ENCODE data around the gene RAB7B.
A peak's percentile ranks its signal among the peaks of the same experiment; 100 is the strongest.
"Not testable (repeated sequence)": the region's sequence is repeated elsewhere in the genome, so short reads cannot be mapped to it uniquely, and the experiment has no call there.

RAB7B gene

DNA sequence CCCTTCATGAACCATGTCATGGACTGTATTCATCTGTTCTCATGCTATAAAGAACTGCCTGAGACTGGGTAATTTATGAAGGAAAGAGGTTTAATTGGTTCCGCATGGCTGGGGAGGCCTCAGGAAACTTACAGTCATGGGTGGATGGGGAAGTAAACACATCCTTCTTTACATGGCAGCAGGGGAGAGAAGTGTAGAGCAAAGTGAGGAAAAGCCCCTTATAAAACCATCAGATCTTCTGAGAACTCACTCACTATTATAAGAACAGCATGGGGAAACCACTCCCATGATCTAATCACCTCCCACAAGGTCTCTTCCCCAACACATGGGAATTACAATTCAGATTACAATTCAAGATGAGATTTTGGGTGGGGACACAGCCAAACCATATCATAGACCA is 6.6 kb downstream of the RAB7B start:
- not testable (repeated sequence) for DNase-seq (ENCODE audit: low read depth)

DNA sequence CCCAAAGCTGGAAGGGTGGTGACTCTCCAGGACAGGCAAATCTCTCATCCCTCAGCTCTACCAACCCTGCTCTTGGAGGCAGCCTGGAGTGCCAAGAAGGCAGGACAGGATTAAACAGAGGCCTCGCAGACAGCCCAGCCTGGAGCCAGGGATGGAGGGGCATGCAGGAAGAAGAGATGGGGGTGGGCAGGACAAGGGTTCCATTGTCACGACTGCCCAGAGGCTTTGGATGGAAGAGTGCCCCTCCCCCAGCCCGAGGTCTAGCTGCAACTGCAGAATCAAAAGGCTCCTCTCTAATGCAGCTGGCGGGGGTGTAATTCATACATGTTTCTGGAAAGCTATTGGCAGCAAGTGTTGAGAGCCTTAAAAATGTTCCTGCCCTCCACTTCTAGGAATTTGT is 8.8 kb downstream of the RAB7B start:
- DNase-seq (ENCODE audit: low read depth) = no peak

DNA sequence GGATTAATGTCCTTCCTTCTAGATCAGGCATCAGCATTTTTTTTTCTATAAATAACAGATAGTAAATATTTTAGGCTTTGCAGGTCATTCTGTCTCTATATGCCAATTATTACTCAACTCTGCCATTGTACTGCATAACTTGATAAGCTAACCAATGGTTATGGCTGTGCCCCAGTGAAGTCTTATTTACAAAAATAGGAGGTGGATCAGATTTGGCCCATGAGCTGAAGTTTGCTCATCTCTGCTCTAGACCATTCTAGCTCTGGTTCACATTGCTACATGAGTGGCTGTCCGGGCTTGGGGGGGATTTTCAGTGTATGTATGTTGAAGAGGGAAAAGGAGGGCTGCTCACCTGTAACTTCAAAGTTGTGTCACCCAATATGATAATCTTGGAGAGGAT is 10.1 kb downstream of the RAB7B start:
- DNase-seq (ENCODE audit: low read depth) = no peak

DNA sequence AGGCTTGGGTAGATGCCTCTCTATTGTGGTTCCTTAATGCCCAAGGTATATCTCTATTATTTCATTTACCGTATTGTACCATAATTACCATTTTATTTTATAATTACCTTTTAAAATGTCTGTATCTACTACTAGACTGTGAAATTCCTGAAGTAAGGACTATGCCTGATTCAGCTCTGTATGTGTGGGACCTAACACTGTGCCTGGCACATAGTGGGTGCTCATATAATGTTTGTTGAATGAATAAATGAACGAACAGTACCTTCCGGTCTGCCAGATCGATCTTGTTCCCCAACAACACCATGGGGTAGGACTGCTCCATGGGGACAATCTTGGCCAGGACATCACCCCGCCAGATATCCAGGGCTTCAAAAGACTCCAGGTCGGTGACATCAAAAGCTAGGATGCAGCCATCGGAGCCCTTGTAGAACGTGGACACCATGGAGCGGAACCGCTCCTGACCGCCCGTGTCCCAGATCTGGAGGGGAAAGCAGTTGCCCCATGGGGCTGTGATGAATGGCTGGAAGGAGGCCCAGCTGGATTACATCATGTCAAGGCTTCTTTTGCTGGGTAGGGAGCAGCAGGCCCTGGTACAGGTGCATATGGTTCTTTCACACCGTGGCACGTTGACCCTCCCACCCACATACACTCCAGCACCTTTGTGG is 10.8 kb downstream of the RAB7B start:
- DNase-seq (ENCODE audit: low read depth) = no peak

DNA sequence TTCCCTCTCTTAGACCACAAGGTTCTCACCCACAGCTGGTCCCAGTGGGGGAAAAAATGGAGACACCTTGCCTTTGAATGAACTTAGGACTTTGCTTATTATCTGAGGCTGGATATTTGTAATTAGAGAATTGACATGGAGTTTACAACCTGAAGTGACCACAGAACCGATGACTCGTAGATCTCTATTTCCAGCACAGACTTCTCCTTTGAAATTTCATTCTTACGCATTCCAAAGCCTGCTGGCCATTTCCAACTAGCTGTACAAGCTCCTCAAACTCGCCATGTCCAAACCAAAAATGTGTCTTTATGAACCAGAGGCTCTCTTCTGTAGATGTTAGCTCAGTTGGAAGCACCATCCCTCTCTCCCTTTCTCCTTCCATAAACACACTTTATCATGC is 12.0 kb downstream of the RAB7B start:
- DNase-seq (ENCODE audit: low read depth) = no peak

DNA sequence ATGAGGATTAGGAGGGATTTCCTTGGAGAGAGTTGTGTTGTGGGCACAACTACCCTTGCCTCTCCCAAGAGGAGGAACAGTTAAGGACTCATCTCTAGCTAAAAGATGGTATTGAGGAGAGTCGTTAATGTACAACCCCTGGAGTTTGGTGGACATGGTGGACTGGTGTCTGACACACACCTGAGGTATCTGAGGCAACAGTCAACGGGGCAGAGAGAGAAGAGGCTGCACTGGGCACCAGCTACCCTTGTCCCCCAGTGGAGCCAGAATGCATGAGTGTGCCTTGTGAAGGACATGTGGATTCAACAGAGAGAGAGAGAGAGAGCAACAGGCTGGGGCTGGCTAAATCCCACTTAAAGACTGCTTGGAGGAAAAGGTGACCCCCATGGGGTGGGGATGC is 13.0 kb downstream of the RAB7B start:
- DNase-seq (ENCODE audit: low read depth) = no peak

DNA sequence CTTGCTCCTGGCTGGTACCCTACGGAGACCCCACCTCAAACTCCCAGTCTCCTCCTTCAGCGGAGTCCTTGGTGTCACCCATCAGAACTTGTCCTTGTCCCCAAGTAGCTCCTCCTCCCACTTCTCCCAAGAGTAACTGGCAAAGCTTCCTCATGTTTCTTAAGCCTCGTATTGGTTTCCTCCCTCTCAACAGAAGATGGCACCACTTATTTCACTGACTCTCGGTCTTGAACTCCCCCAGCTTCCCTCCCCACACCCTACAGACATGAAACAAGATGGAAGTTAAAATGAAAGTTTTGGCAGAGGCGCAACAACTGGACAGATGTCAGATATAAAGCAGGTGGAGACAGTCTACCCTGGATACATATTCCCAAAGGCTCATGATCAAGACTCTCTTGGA is 13.4 kb downstream of the RAB7B start:
- DNase-seq (ENCODE audit: low read depth) = no peak

DNA sequence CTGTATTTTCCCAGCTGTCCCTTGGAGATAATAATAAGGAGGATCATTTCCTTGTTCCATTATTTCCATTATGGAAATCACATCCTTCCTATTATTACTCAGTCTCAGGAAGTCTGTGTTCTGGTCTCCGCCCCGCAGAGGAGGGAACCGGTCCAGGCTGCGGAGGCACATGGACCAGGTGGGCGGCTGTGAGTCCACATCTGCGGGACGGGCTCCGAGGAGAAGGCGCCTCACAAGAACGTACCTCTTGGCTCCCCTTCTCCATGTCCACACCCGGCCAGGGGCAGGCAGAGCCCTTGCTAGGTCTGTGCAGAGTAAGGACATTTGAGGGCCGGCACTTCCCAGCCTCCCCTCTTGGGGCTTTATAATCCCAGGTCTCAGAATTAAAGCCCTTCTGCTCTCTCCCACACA is 14.6 kb downstream of the RAB7B start:
- DNase-seq (ENCODE audit: low read depth) = no peak

DNA sequence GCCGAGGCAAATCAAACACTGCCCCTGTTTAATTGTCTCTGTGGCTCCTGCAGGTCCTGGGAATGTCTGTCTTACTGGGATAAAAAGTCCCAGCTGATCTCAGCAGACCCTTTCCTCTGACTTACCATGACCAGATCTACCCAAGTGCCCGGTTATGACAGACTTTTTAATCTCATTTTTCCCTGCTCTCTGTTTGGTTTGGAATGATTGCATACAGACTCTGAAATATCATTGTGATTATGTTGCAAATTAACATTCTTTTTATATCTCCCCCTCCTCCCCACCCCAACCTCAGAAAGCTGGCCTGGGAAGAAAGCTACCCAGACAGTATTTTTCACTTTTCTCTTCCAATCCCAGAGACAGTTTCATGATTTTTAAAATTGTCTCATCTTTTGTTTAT is 16.3 kb downstream of the RAB7B start:
- no peak for DNase-seq (ENCODE audit: low read depth)

DNA sequence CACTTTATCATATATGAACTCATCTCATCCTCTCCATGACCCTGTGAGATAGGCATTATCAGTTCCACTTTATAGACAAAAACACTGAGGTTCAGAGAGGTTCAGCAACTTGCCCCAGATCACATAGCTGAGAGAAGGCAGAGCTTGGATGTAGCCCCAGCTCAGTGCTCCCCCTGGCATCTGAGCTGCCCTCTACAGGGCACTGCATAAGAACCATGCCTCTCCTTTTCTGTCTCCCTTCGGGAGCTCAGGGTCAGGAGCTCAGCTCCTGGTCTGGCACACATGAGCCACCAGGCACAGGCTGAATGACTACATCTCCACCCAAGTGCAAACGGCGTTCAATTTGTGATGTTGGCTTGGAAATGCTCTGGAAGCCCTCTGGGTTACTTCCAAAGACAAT is 16.9 kb downstream of the RAB7B start:
- no peak for DNase-seq (ENCODE audit: low read depth)

DNA sequence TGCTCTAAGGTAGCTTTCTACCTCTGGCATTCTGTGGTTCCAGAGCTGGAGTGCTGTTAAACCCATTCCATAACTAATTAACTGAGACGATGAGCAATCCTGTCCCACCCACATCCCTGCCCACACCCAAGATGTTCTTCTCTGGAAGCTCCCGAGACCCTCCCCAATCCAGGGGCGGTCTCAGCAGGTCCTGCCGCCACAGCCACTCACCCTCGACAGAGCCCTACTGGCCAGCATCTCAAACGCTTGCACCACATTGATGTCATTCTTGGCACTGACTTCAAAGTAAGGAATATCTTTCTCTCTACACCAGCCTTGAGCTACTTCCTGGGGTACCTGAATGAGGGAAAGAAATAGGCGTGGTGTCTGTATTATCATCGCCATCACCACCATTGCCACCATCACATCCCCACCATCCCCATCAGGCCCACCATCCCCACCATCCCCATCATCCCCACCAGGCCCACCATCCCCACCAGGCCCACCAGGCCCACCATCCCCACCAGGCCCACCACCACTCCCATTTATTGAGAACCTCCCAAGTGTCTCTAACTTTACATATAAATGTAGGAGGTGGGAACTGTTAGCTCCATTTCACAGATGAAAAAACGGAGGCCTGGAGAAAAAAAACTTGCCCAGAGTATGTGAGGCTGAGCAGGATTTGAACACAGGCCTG is 17.7 kb downstream of the RAB7B start:
- DNase-seq (ENCODE audit: low read depth) = no peak

DNA sequence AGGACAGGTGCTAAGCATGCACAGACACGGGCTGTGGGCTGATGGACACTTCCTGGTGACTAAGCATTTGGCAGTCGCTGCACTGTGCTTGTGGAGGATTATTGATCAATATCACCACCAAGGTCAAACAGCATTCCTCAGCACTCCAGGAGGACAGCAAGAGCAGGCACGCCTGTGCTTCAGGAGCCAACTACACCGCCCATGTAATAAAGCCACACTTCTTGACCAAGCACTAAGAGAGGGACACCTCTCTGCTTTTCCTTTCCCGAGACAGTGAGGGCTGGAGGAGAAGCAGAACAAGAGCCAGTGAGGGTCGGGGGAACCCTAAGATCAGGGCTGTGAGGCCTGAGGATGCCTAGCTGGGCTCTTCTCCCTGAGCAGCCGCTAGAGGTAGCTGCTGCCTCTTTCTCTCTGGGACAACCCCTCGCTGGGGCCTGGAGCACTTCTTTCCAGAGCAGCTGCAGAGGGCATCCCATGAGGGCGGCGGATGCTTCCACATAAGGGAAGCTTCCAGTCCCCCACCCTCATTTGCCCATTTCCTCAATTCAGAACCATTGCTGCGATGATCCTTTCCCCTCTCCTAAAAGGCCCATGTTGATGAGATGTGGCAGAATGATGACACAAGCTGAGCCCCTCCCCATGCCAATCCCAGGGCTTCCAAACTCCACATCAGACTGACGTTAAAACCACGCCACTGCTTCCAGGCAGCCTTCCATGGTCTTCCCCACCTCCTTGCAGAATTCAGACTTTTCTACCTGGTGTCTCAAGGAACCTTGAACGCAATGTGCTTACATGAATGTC is 19.1 kb downstream of the RAB7B start:
- no peak for DNase-seq (ENCODE audit: low read depth)

DNA sequence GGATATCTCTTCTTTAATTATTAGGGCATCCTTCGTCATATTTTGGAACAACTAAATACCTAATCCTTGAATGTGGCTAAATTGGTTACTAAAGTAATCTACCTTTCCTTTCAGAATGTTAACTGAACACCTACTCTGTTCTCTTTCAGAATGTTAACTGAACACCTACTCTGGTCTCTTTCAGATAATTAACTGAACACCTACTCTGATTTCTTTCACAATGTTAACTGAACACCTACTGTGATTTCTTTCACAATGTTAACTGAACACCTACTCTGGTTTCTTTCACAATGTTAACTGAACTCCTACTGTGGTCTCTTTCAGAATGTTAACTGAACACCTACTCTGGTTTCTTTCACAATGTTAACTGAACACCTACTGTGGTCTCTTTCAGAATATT is 21.9 kb downstream of the RAB7B start:
- DNase-seq (ENCODE audit: low read depth) = no peak

DNA sequence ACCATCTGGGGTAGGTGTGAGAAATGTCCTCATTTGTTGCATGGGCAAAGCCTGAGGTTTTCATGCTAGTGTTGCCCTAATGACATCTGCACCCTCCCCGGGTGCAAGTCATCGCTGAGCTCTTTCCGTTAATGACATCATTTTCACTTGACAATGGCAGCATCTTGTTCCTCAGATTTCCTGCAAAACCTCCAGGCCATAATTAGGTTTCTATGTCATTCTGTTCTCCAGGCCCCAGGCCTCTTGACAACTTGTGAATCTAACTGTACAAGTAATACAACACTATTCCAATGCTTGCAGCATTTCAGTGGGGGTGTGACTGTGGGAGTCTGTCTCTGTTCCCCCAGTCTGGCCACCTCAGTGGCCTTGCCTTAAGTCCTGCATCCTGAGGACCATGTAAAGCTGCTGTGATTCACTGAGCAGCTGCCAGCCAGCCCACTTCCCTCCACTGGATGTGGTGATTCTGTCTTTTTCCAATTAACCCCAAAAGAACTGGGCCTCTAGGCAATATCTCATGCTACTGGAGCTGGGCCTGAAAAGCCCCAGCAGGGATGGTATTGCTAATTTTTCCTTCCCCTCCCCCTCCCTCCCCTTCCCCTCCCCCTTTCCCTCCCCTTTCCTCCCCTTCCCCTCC is 22.8 kb downstream of the RAB7B start:
- no peak for DNase-seq (ENCODE audit: low read depth)

DNA sequence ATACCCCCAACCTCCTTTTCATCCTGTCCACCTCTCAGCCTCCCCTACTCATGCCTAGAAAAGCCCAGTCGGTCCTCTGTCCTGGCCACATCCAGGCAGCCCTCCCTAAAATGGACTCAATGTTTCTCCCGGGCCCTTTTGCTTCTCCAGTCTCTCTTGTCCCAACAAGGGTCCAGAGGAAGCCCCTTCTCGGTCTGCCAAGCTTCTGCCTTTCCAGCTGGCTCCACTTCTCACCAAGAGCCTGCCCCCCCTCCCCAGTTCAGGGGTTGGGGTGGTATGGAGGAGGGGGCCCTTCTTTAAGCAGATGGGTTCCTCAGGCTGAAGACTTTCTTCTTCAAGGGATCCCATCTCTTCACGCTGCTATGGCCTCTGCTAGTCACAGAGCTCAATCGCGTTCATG is 23.9 kb downstream of the RAB7B start:
- DNase-seq (ENCODE audit: low read depth) = no peak

DNA sequence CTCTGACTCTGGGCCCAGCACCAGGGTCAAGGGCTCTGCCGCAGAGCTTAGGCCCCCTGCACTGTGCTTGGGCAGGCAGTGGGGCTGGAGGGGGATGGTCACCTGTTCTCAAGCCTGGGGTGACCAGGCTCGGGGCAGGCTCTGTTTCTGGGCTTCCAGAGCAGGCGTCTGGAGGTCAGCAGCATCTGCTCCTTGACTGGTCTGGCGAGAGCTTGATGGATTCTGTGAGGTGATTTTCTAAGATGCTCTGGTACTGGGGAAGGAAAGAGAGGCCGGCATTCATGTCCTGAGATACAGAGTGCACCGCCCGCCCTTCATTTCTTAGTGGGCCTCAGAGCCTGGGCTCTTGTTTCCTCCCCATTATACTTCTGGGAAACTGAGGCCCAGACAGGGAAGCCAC is 24.5 kb downstream of the RAB7B start:
- DNase-seq (ENCODE audit: low read depth) = no peak

DNA sequence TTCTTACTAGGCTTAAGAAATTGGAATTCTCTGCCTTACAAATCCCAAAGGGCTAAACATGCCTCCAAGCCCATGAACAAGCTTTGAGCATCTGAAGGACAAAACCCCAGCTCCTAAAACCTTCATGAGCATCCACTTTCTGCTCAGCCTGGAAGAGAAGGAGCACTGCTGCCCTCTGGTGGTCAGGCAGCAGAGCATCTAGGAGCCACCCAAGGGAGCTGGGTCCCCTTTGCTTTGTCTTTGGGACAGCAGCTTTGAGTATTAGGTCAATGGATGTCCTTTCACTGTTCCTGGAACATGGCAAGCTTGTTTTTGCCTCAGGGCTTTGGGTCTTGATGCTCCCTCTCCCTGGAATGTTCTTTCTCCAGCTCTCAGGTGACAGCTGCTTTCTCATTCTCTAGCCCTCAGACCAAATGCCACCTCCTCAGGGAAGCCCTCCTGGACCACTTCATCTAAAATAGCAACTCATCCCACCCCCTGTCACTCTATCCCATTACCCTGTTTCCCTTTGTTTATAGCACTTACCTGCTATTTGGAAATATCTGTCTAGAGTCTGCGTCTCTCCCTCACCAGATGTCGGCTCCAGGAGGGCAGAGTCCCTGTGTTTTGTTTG is 25.7 kb downstream of the RAB7B start:
- peak; percentile 64 for DNase-seq (ENCODE audit: low read depth)

DNA sequence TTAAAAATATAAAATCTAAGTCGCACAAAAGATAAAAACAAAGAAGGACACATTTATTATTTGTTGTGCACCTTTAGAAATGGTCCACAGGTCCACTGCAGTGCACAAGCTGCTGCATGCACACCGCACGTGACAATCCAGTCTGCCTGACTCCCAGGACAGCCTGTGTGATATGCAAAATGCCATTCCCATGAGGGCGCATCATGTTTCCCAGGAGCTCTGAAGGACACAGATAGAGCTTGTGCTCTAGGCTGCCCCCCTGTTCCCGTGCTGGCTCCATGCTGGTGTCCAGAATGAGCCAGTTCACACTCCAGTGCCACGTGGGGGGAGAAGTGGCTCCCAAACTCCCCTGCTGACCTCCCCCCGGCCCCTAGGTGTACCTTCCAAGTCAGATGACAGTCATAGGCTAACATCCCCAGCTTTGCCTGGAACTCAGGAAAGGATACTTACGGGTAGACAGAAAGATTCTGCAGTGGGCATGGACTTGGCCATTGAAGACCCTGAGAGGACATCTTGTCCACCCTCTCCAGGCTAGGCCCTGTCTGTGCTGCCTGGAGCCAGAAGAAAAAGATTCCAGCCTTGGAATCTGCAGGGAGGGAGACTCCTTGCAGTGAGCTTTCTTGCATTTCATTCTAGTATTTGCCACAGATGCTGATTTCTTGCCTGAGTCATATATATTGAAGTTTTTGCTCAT is 26.3 kb downstream of the RAB7B start:
- DNase-seq (ENCODE audit: low read depth) = no peak

DNA sequence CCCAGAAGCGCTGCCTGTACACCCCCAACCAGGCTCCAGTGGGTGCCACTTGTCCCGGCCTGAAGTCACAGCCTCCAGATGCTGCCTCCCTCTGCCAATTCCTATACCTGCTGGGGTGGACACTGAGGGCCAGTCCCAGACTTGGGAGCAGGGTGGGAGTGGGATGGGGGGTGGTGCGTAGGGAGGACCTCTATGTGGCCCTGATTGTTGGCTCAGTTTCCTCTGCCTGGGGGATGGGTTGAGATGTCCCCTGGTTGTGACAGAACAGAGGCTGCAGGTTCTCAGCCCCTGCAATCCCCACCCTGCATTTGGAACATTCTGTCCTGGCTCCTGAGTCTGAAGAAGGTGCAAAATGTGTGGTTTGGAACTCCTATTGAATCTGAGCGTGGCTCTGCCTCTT is 27.2 kb downstream of the RAB7B start:
- DNase-seq (ENCODE audit: low read depth) = no peak

DNA sequence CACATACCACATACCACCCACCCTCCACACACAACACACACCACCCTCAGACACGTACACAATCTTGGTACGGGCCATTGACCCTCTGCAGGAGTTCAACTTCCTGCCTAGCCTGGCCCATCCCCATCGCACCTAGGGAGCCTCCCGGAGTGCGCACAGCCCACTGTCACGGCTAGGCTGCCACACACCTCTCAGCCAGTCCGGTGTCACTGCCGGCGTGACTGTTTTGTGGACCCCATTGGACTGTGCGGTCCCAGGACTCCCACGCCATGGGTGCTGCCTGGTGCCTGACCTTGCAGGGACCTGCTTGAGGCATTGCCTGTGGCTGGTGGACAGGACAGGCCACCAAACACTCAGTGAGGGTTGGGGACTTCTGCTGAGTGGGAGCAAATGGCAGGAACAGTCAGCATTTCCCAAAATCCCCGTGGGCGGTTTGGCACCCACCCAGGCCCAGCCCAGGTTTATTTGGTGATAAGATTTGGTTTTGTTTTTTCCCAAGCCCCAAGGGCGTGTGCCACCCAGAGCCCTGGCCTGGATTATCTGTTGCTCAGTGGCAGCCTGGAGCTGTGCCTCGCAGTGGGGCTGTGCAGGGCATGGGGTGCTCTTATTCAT is 27.7 kb downstream of the RAB7B start:
- DNase-seq (ENCODE audit: low read depth) = no peak

DNA sequence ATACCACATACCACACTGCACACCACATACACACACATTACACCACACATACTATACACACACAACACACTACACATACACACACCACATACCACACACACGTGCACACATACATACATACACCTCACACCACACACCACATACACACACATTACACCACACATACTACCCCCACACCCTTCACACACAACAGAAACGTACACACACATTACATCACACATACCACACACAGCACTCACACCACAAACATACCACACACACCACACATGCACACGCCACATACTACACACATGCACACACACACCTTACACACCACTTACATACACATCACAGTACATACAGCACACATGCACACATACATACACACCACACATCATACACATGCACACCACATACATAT is 28.5 kb downstream of the RAB7B start:
- DNase-seq (ENCODE audit: low read depth) = no peak

Measured in stimulated activated CD8-positive, alpha-beta memory T cell treated with anti-CD3 and anti-CD28 coated beads, Interleukin-12 subunit alpha, Interleukin-12 subunit beta, amount 100 ng/mL, for 1 hour (primary cell).